ENCODE measurements around the gene TBC1D22A. TPM values are rescaled to one million over a fixed set of nuclear protein-coding genes. Genes with fewer than 3 reads are reported as not detected.

The TBC1D22A gene
- total and polyA plus RNA-seq, 4 donors: 4.1 to 12.4 (median 8.4) TPM

DNA sequence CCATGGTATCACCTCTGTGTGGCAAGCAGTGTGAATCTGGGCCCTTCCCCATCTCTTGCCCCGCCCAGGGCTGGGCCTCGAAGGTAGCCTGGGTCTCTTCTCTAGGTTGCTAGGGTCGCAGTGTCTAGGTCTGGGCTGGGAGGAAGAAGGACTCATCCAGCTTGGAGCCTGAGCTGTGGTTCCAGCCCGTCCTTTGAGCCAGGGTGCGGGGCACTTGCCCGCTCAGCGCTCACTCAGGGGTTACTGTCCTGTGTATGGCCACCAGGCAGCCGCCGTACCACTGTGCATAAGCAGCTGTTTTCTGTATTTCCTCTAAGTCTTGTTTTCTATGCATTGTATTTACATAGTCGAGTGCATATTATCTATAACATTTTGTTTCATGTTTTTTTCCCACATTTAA, 160.9 kb downstream of the TBC1D22A start:
- TF ChIP-seq, protein P1, sequence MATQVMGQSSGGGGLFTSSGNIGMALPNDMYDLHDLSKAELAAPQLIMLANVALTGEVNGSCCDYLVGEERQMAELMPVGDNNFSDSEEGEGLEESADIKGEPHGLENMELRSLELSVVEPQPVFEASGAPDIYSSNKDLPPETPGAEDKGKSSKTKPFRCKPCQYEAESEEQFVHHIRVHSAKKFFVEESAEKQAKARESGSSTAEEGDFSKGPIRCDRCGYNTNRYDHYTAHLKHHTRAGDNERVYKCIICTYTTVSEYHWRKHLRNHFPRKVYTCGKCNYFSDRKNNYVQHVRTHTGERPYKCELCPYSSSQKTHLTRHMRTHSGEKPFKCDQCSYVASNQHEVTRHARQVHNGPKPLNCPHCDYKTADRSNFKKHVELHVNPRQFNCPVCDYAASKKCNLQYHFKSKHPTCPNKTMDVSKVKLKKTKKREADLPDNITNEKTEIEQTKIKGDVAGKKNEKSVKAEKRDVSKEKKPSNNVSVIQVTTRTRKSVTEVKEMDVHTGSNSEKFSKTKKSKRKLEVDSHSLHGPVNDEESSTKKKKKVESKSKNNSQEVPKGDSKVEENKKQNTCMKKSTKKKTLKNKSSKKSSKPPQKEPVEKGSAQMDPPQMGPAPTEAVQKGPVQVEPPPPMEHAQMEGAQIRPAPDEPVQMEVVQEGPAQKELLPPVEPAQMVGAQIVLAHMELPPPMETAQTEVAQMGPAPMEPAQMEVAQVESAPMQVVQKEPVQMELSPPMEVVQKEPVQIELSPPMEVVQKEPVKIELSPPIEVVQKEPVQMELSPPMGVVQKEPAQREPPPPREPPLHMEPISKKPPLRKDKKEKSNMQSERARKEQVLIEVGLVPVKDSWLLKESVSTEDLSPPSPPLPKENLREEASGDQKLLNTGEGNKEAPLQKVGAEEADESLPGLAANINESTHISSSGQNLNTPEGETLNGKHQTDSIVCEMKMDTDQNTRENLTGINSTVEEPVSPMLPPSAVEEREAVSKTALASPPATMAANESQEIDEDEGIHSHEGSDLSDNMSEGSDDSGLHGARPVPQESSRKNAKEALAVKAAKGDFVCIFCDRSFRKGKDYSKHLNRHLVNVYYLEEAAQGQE (IDR thresholded peaks at IDR 0.05): no peak
- TF ChIP-seq, protein P2, sequence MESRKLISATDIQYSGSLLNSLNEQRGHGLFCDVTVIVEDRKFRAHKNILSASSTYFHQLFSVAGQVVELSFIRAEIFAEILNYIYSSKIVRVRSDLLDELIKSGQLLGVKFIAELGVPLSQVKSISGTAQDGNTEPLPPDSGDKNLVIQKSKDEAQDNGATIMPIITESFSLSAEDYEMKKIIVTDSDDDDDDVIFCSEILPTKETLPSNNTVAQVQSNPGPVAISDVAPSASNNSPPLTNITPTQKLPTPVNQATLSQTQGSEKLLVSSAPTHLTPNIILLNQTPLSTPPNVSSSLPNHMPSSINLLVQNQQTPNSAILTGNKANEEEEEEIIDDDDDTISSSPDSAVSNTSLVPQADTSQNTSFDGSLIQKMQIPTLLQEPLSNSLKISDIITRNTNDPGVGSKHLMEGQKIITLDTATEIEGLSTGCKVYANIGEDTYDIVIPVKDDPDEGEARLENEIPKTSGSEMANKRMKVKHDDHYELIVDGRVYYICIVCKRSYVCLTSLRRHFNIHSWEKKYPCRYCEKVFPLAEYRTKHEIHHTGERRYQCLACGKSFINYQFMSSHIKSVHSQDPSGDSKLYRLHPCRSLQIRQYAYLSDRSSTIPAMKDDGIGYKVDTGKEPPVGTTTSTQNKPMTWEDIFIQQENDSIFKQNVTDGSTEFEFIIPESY (IDR thresholded peaks at IDR 0.05): no peak
- TF ChIP-seq TAF1 (conservative IDR thresholded peaks at IDR 0.05): no peak
- TF ChIP-seq JUND (IDR thresholded peaks at IDR 0.05): no peak
- TF ChIP-seq GABPA (IDR thresholded peaks at IDR 0.05 in 1 of 2, conservative IDR thresholded peaks at IDR 0.05 in 1 of 2): no peak
- TF ChIP-seq RXRA (IDR thresholded peaks at IDR 0.05): no peak
- TF ChIP-seq, protein P3, sequence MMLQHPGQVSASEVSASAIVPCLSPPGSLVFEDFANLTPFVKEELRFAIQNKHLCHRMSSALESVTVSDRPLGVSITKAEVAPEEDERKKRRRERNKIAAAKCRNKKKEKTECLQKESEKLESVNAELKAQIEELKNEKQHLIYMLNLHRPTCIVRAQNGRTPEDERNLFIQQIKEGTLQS (IDR thresholded peaks at IDR 0.05): no peak
- no peak for TF ChIP-seq SP1 (IDR thresholded peaks at IDR 0.05)
- TF ChIP-seq HNF4G (IDR thresholded peaks at IDR 0.05): no peak
- no peak for TF ChIP-seq RAD21 (IDR thresholded peaks at IDR 0.05)
- no peak for TF ChIP-seq NR2F2 (IDR thresholded peaks at IDR 0.05)
- TF ChIP-seq, protein P4, sequence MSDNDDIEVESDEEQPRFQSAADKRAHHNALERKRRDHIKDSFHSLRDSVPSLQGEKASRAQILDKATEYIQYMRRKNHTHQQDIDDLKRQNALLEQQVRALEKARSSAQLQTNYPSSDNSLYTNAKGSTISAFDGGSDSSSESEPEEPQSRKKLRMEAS (IDR thresholded peaks at IDR 0.05): no peak
- no peak for TF ChIP-seq FOXA2 (IDR thresholded peaks at IDR 0.05)
- Histone ChIP-seq H3K4me1 (ENCODE audit: control insufficient read depth in 4 of 4, insufficient read depth in 4 of 4, low read length in 3 of 4) (no peaks in the 10 kb centered on the region), H3K4me3 (ENCODE audit: low read depth in 1 of 3, low read length in 3 of 3) (no peak overlapping the region), H3K36me3 (ENCODE audit: control insufficient read depth in 4 of 4, insufficient read depth in 3 of 4, low read depth in 1 of 4, low read length in 3 of 4) (peaks cover 0 to 5% (median under 1%) of the 10 kb centered on the region in 4 donors), H3K27ac (ENCODE audit: low read depth in 1 of 2, low read length in 2 of 2) (no peak overlapping the region), H3K9me3 (ENCODE audit: control insufficient read depth in 4 of 4, low read length in 3 of 4) (no peaks in the 10 kb centered on the region), H3K27me3 (ENCODE audit: control insufficient read depth in 4 of 4, insufficient read depth in 4 of 4, low read length in 3 of 4) (no peaks in the 10 kb centered on the region), H3K9ac (ENCODE audit: low read depth in 1 of 2, low read length in 2 of 2) (no peak overlapping the region)
- 89% methylated on average over 10 of the region's 10 CpGs for WGBS
- no peak for DNase-seq (ENCODE audit: low spot score)

DNA sequence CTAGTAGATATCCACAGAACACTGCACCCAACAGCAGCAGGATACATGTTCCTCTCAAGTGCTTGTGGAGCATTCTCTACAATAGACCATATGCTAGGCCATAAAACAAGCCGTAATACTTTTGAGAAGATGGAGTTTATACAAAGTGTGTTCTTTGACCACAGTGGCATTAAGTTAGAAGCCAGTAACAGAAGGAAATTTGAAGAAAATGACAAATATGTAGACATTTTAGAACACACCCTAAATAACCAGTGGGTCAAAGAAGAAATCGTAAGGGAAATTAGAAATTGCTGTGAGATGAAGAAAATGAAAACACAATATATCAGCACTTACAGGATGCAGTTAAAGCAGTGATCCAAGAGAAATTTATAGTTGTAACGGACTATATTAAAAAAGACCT, 163.4 kb downstream of the TBC1D22A start:
- peaks cover 0 to 7% (median 1%) of the 10 kb centered on the region in 4 donors for H3K9me3 ChIP-seq (ENCODE audit: control insufficient read depth in 4 of 4, low read length in 3 of 4)
- no peak for DNase-seq (ENCODE audit: low spot score)
- H3K4me3 ChIP-seq (ENCODE audit: low read depth in 1 of 3, low read length in 3 of 3): no peak overlapping the region
- H3K9ac ChIP-seq (ENCODE audit: low read depth in 1 of 2, low read length in 2 of 2): no peak overlapping the region
- no peaks in the 10 kb centered on the region for H3K4me1 ChIP-seq (ENCODE audit: control insufficient read depth in 4 of 4, insufficient read depth in 4 of 4, low read length in 3 of 4)
- WGBS: 62% methylated on average over 3 of the region's 3 CpGs
- TF ChIP-seq SP1 (IDR thresholded peaks at IDR 0.05) (no peak), RXRA (IDR thresholded peaks at IDR 0.05) (no peak), HNF4A (conservative IDR thresholded peaks at IDR 0.05) (no peak), HNF4G (IDR thresholded peaks at IDR 0.05) (no peak), FOXA2 (IDR thresholded peaks at IDR 0.05) (no peak), GABPA (IDR thresholded peaks at IDR 0.05 in 1 of 2, conservative IDR thresholded peaks at IDR 0.05 in 1 of 2) (no peak), TAF1 (conservative IDR thresholded peaks at IDR 0.05) (no peak)
- TF ChIP-seq, protein P5, sequence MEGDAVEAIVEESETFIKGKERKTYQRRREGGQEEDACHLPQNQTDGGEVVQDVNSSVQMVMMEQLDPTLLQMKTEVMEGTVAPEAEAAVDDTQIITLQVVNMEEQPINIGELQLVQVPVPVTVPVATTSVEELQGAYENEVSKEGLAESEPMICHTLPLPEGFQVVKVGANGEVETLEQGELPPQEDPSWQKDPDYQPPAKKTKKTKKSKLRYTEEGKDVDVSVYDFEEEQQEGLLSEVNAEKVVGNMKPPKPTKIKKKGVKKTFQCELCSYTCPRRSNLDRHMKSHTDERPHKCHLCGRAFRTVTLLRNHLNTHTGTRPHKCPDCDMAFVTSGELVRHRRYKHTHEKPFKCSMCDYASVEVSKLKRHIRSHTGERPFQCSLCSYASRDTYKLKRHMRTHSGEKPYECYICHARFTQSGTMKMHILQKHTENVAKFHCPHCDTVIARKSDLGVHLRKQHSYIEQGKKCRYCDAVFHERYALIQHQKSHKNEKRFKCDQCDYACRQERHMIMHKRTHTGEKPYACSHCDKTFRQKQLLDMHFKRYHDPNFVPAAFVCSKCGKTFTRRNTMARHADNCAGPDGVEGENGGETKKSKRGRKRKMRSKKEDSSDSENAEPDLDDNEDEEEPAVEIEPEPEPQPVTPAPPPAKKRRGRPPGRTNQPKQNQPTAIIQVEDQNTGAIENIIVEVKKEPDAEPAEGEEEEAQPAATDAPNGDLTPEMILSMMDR (IDR thresholded peaks at IDR 0.05; ENCODE audit: low read depth, low read length, missing input control): no peak
- TF ChIP-seq, protein P2 (IDR thresholded peaks at IDR 0.05): no peak
- H3K27me3 ChIP-seq (ENCODE audit: control insufficient read depth in 4 of 4, insufficient read depth in 4 of 4, low read length in 3 of 4): no peaks in the 10 kb centered on the region
- H3K36me3 ChIP-seq (ENCODE audit: control insufficient read depth in 4 of 4, insufficient read depth in 3 of 4, low read depth in 1 of 4, low read length in 3 of 4): peaks cover 0 to 5% (median 3%) of the 10 kb centered on the region in 4 donors
- H3K27ac ChIP-seq (ENCODE audit: low read depth in 1 of 2, low read length in 2 of 2): no peak overlapping the region
